K562 (cell line): ENCODE measurements around the gene CUL4B. TPM values are rescaled to one million over a fixed set of nuclear protein-coding genes. Genes with fewer than 3 reads are reported as not detected.

Experiments
- CCAR2 ChIP-seq: fragments of 200-400 bp; formaldehyde crosslinking; IDR thresholded peaks from 2 replicates; pipeline ENCODE4 v1.6.1; 2017; ENCODE audit warnings: mild to moderate bottlenecking, low read depth, low read length
- EGR1 ChIP-seq: fragments of 450-650 bp; conservative IDR thresholded peaks from 2 replicates; pipeline ENCODE4 v1.6.1; 2017; ENCODE audit warnings: mild to moderate bottlenecking
- ELF2 ChIP-seq: fragments of 250-450 bp; sonication (Bioruptor Pico); IDR thresholded peaks from 2 replicates; pipeline ENCODE4 v1.5.0; 2021; ENCODE audit warnings: mild to moderate bottlenecking
- ETS2 ChIP-seq: IDR thresholded peaks from 2 replicates; pipeline ENCODE4 v1.6.1; 2016; ENCODE audit warnings: borderline replicate concordance, missing genetic modification characterization, mild to moderate bottlenecking, moderate library complexity, missing compliant biosample characterization; ENCODE audit not compliant: poor library complexity, severe bottlenecking
- GABPB2 ChIP-seq: fragments of 250-450 bp; sonication (Bioruptor Pico); conservative IDR thresholded peaks from 2 replicates; pipeline ENCODE4 v1.5.1; 2021; ENCODE audit warnings: mild to moderate bottlenecking
- GATA2 ChIP-seq: sonication (generic); formaldehyde crosslinking; IDR thresholded peaks from 2 replicates; pipeline ENCODE4 v1.4.0; 2020; ENCODE audit warnings: mild to moderate bottlenecking, missing genetic modification reagents
- GATAD2B ChIP-seq: fragments of 450-650 bp; IDR thresholded peaks from 2 replicates; pipeline ENCODE4 v1.6.1; 2017; ENCODE audit warnings: mild to moderate bottlenecking, borderline replicate concordance
- KLF10 ChIP-seq: fragments of 250-450 bp; sonication (Bioruptor Pico); IDR thresholded peaks from 2 replicates; pipeline ENCODE4 v1.6.1; 2021; ENCODE audit warnings: matching md5 sums
- KLF16 ChIP-seq: IDR thresholded peaks from 2 replicates; pipeline ENCODE4 v1.6.1; 2016; ENCODE audit warnings: antibody characterized with exemption
- MAFK ChIP-seq: IDR thresholded peaks from 2 replicates; pipeline ENCODE4 v1.6.1; 2011; ENCODE audit warnings: low read length, improper control_type of control experiment
- MAZ ChIP-seq, 2 experiments: fragments of 450-650 bp in 1 of 2; sonication (generic) in 1 of 2; formaldehyde crosslinking; IDR thresholded peaks in 1 of 2; conservative IDR thresholded peaks in 1 of 2; 2 replicates each; pipeline versions ENCODE4 v1.4.0 to v1.5.0; 2020; ENCODE audit warnings: mild to moderate bottlenecking in 1 of 2, missing genetic modification reagents in 1 of 2
- MCM7 ChIP-seq, 2 experiments: fragments of 450-650 bp; IDR thresholded peaks; 2 replicates each; pipeline ENCODE4 v1.6.1; 2016 to 2018
- MIER1 ChIP-seq: fragments of 450-650 bp; IDR thresholded peaks from 2 replicates; pipeline ENCODE4 v1.6.1; 2016; ENCODE audit warnings: antibody characterized with exemption, mild to moderate bottlenecking, low read depth
- NBN ChIP-seq: fragments of 450-650 bp; IDR thresholded peaks from 2 replicates; pipeline ENCODE4 v1.6.1; 2016; ENCODE audit warnings: low read depth, mild to moderate bottlenecking
- NEUROD1 ChIP-seq: fragments of 150-350 bp; IDR thresholded peaks from 2 replicates; pipeline ENCODE4 v1.6.1; 2014; ENCODE audit warnings: borderline replicate concordance, low read length, low read depth; ENCODE audit not compliant: partially characterized antibody
- PHF8 ChIP-seq: fragments of 200-600 bp; sonication (generic); IDR thresholded peaks from 2 replicates; pipeline ENCODE4 v1.6.1; 2012; ENCODE audit warnings: mixed run types, mild to moderate bottlenecking, inconsistent platforms, low read length, moderate library complexity, borderline replicate concordance
- POLR2A ChIP-seq: fragments of 450-650 bp; conservative IDR thresholded peaks from 2 replicates; pipeline ENCODE4 v1.6.1; 2016
- RAD21 ChIP-seq, 2 experiments: fragments of 250-450 bp in 1 of 2; fragments of 450-650 bp in 1 of 2; sonication (Bioruptor Pico) in 1 of 2; formaldehyde crosslinking in 1 of 2; IDR thresholded peaks in 1 of 2; conservative IDR thresholded peaks in 1 of 2; 2 replicates each; pipeline versions ENCODE4 v1.4.0 to v1.8.0; 2020 to 2022; ENCODE audit warnings: mild to moderate bottlenecking in 2 of 2, moderate library complexity in 1 of 2
- SLC30A9 ChIP-seq: fragments of 250-450 bp; sonication (Bioruptor Pico); IDR thresholded peaks from 2 replicates; pipeline ENCODE4 v1.8.0; 2022; ENCODE audit warnings: mild to moderate bottlenecking, moderate library complexity
- SRF ChIP-seq, 2 experiments: fragments of 250-450, 450-650 bp in 1 of 2; sonication (Bioruptor Pico) in 1 of 2; sonication (generic) in 1 of 2; formaldehyde crosslinking; IDR thresholded peaks; 2 replicates each; pipeline versions ENCODE4 v1.5.0 to v1.5.1; 2020 to 2022; ENCODE audit warnings: mild to moderate bottlenecking in 1 of 2, missing genetic modification reagents in 1 of 2
- TAF15 ChIP-seq: fragments of 200-400 bp; formaldehyde crosslinking; IDR thresholded peaks from 2 replicates; pipeline ENCODE4 v1.6.1; 2017; ENCODE audit warnings: mild to moderate bottlenecking, low read depth, low read length, moderate library complexity
- U2AF2 ChIP-seq: fragments of 200-400 bp; formaldehyde crosslinking; optimal IDR thresholded peaks from 2 replicates; pipeline ENCODE3; 2017; ENCODE audit warnings: low read depth, mild to moderate bottlenecking, low read length
- ZNF165 ChIP-seq: fragments of 250-450 bp; sonication (Bioruptor Pico); IDR thresholded peaks from 2 replicates; pipeline ENCODE4 v1.4.0; 2020; ENCODE audit warnings: borderline replicate concordance
- ZNF384 ChIP-seq: IDR thresholded peaks from 2 replicates; pipeline ENCODE4 v1.6.1; 2012; ENCODE audit warnings: low read depth, low read length, improper control_type of control experiment
- ZNF561 ChIP-seq: fragments of 450-650 bp; formaldehyde crosslinking; conservative IDR thresholded peaks from 2 replicates; pipeline ENCODE4 v1.4.0; 2020; ENCODE audit warnings: mild to moderate bottlenecking, moderate library complexity
- polyA plus RNA-seq, 8 experiments: library from polyadenylated mRNA; depleted of rRNA in 4 of 8; stranded (reverse) in 5 of 8; unstranded in 3 of 8; fragments of >200 nt; fragmentation: Nextera tagmentation in 2 of 8; fragmentation: Illumina TruSeq in 1 of 8; extraction: Ambion mirVana in 2 of 8; extraction: Trizol in 1 of 8; gene quantifications; 2 replicates each; pipeline versions ENCODE4 v1.2.1 to v1.2.3, GENCODE V29; 2011 to 2014; ENCODE audit warnings: inconsistent platforms in 1 of 8, missing spikeins in 1 of 8
- total RNA-seq, 7 experiments: library from RNA; depleted of rRNA in 6 of 7; stranded (reverse); fragments of >200 nt in 6 of 7; fragmentation: Illumina TruSeq in 2 of 7; extraction: Trizol in 2 of 7; gene quantifications; 2 replicates each; pipeline versions ENCODE4 v1.2.1 to v1.2.3, GENCODE V29; 2011 to 2021; ENCODE audit warnings: low replicate concordance in 1 of 7
- TF ChIP-seq, protein P1 (sequence below): fragments of 200-800 bp; sonication (Bioruptor generic); IDR thresholded peaks from 2 replicates; pipeline ENCODE4 v1.6.1; 2017; ENCODE audit warnings: missing genetic modification characterization, missing compliant biosample characterization
- TF ChIP-seq, protein P2 (sequence below): fragments of 250-450 bp; sonication (Bioruptor Pico); IDR thresholded peaks from 2 replicates; pipeline ENCODE4 v1.5.0; 2021; ENCODE audit warnings: mild to moderate bottlenecking, moderate library complexity

The CUL4B gene
- total and polyA plus RNA-seq, 9 of the 15 experiments (the other 6 are each of a cell fraction or from before 2014, with no cell fraction given), result 15.0 to 41.7 (median 37.5) TPM

DNA sequence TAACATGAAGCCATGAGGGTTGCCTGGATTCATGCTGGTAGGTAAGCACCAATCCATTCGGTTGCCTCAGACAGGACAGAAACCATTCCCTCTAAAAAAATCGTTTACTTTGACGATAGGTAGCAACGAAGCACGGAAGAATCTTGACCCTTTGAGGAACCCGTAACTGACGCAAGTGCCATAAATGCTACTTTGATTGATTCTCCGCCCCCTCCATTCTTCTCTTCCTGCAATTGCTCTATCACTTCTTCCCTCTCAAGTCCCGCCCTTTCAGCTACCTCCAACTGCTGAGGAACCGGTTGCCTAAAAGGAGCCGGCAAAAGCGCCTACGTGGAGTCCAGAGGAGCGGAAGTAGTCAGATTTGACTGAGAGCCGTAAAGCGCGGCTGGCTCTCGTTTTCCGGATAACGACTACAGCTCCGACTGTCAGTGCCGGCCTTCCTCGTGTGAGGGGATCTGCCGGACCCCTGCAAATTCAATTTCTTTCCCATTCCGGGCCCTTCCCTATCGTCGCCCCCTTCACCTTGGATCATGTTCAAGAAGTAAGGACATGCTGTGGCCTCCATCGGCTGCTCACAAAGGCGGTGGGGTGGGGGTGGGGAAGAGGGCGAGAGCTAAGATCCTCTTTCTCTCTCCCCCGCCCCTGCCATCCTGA is 43.1 kb upstream of the CUL4B start, which contains the start of gene MCTS1 (continued):
- no peak; the same call in 1 of the 2 replicates for TF ChIP-seq MAFK
- TF ChIP-seq GATAD2B, result no peak
- TF ChIP-seq ZNF384, result peak; percentile 64; the same call in 1 of the 2 replicates
- TF ChIP-seq MCM7 (IDR thresholded peaks at IDR 0.05), result no peak
- TF ChIP-seq PHF8, result peak; percentile 68; the same call in 1 of the 2 replicates
- TF ChIP-seq NBN, result peak; percentile 43; the same call in 1 of the 2 replicates
- no peak for TF ChIP-seq U2AF2
- TF ChIP-seq, protein P1, sequence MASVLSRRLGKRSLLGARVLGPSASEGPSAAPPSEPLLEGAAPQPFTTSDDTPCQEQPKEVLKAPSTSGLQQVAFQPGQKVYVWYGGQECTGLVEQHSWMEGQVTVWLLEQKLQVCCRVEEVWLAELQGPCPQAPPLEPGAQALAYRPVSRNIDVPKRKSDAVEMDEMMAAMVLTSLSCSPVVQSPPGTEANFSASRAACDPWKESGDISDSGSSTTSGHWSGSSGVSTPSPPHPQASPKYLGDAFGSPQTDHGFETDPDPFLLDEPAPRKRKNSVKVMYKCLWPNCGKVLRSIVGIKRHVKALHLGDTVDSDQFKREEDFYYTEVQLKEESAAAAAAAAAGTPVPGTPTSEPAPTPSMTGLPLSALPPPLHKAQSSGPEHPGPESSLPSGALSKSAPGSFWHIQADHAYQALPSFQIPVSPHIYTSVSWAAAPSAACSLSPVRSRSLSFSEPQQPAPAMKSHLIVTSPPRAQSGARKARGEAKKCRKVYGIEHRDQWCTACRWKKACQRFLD, result peak; percentile 77
- no peak for TF ChIP-seq GABPB2 (CRISPR knock-in tag)
- peak; percentile 93 for TF ChIP-seq EGR1
- TF ChIP-seq SLC30A9 (CRISPR knock-in tag), result no peak
- TF ChIP-seq, protein P2, sequence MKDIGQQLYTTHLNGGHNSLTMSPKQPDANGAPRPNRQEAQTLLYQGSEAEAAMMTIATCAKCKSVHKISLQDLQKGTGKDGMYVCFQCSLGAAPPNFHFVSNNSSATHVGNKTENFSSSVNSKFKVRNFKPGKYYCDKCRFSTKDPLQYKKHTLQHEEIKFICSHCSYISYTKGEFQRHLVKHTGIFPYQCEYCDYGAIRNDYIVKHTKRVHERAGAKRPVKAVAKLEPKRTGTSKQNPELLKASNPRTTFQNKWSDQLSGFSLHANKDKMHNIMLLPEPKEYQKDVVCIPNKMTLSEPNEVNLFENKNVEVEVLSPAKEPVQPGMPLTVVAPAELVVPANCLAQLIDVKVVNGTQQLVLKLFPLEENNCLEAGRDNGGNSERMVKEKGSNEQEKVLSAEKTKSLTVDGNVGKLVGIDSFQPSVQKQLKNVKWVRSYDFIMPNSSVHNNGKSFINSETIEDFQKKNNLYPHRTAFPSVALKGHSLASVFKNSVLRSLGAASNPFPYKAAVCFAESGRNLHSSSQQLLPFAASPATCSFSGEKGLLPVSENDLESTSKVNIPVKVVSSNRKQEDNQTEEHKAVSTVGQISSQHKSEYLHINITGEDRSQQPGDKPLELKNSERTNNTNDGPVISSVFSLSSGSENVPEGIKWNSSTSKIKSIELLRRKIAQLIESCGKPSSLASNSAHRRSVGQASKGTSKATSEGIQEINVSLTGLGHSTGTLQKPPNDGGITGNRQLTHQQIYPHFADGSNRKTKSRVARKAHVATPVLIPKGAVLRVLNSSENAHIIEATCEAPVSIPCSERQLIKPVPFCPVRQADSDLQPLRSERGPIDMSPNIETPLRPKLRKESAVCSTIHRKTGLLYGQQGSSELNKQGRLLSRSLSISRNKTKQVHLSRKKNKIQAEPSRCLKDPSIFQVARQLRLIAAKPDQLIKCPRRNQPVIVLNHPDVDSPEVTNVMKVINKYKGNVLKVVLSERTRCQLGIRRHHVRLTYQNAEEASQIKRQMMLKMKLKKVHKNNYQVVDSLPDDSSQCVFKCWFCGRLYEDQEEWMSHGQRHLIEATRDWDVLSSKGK, result no peak
- TF ChIP-seq ELF2 (CRISPR knock-in tag), result no peak
- no peak for TF ChIP-seq RAD21 (CRISPR knock-in tag; conservative IDR thresholded peaks at IDR 0.05 in 1 of 2, IDR thresholded peaks at IDR 0.05 in 1 of 2)
- no peak for TF ChIP-seq TAF15
- TF ChIP-seq CCAR2, result no peak
- TF ChIP-seq NEUROD1, result peak; percentile 69
- no peak for TF ChIP-seq MAZ (CRISPR knock-in tag; conservative IDR thresholded peaks at IDR 0.05 in 1 of 2, IDR thresholded peaks at IDR 0.05 in 1 of 2)
- TF ChIP-seq SRF (CRISPR knock-in tag; IDR thresholded peaks at IDR 0.05), result no peak
- TF ChIP-seq KLF16, result peak; percentile 65; the same call in 1 of the 2 replicates
- TF ChIP-seq POLR2A, result peak; percentile 88
- no peak for TF ChIP-seq MIER1
- no peak for TF ChIP-seq ETS2 (tag)
- no peak for TF ChIP-seq ZNF165
- no peak for TF ChIP-seq ZNF561
- no peak for TF ChIP-seq KLF10
- no peak for TF ChIP-seq GATA2 (CRISPR knock-in tag)
